K562 (cell line): ENCODE data around the gene CTBP2.

Source experiments
- BCLAF1 ChIP-seq, 2 experiments: fragments of 450-650 bp in 1 of 2; IDR thresholded peaks; 2 replicates each; pipeline ENCODE4 v1.6.1; 2011 to 2017; ENCODE audit warnings: low read depth in 2 of 2, antibody characterized with exemption in 1 of 2, borderline replicate concordance in 1 of 2, low read length in 1 of 2, mild to moderate bottlenecking in 1 of 2, mixed read lengths in 1 of 2; ENCODE audit not compliant: control insufficient read depth in 1 of 2
- CHD4 ChIP-seq: fragments of 200-600 bp; sonication (generic); IDR thresholded peaks from 3 replicates; pipeline ENCODE4 v1.6.1; 2012; ENCODE audit warnings: low read depth, mild to moderate bottlenecking, mixed read lengths, low read length, inconsistent platforms; ENCODE audit not compliant: insufficient read depth, insufficient replicate concordance, poor library complexity, severe bottlenecking
- CTCF ChIP-seq, 3 experiments: IDR thresholded peaks in 2 of 3; conservative IDR thresholded peaks in 1 of 3; 2 replicates each; pipeline ENCODE4 v1.5.1; 2011 to 2012; ENCODE audit warnings: low read length in 3 of 3, mild to moderate bottlenecking in 3 of 3, control low read depth in 2 of 3, improper control_type of control experiment in 1 of 3, inconsistent platforms in 1 of 3, low read depth in 1 of 3, mixed read lengths in 1 of 3, moderate library complexity in 1 of 3; ENCODE audit not compliant: insufficient read depth in 2 of 3
- GATAD2B ChIP-seq: fragments of 450-650 bp; IDR thresholded peaks from 2 replicates; pipeline ENCODE4 v1.6.1; 2017; ENCODE audit warnings: mild to moderate bottlenecking, borderline replicate concordance
- KDM1A ChIP-seq, 2 experiments: fragments of 450-650 bp; IDR thresholded peaks; 2 replicates each; pipeline ENCODE4 v1.6.1; 2016; ENCODE audit warnings: mild to moderate bottlenecking in 2 of 2
- PTTG1 ChIP-seq: fragments of 450-650 bp; IDR thresholded peaks from 2 replicates; pipeline ENCODE4 v1.6.1; 2016; ENCODE audit warnings: low read depth, mild to moderate bottlenecking, missing genetic modification characterization, missing compliant biosample characterization
- SMARCA5 ChIP-seq: fragments of 450-650 bp; IDR thresholded peaks from 2 replicates; pipeline ENCODE4 v1.6.1; 2016
- ZNF232 ChIP-seq: sonication (generic); formaldehyde crosslinking; IDR thresholded peaks from 2 replicates; pipeline ENCODE4 v1.8.0; 2022; ENCODE audit warnings: mild to moderate bottlenecking, missing genetic modification reagents

GRCh38 chr10:125062227-125062913 lies 98.0 kb downstream of the CTBP2 start:
- no peak for TF ChIP-seq KDM1A (IDR thresholded peaks at IDR 0.05)
- no peak for TF ChIP-seq CTCF (IDR thresholded peaks at IDR 0.05 in 2 of 3, conservative IDR thresholded peaks at IDR 0.05 in 1 of 3; ENCODE audit: insufficient read depth in 2 of 3, low read depth in 1 of 3, low read length in 3 of 3)
- no peak for TF ChIP-seq SMARCA5
- TF ChIP-seq CHD4 = no peak
- no peak for TF ChIP-seq GATAD2B
- TF ChIP-seq PTTG1 (tag) = no peak
- TF ChIP-seq ZNF232 (CRISPR knock-in tag) = no peak
- TF ChIP-seq BCLAF1 (IDR thresholded peaks at IDR 0.05; ENCODE audit: borderline replicate concordance in 1 of 2, control insufficient read depth in 1 of 2, low read depth in 2 of 2, low read length in 1 of 2) = no peak
